Measurements from ENCODE around the gene RNF183.

RNF183 gene
- long read RNA-seq: 0 reads

GRCh38 chr9:113302792-113303418 is at the start of gene RNF183:
Gene RNF183 (minus strand): TSS chr9:113303376. CDS start chr9:113298184, 5,192 bp downstream.
- no peak for DNase-seq (ENCODE audit: low read depth in 1 of 2, low spot score in 1 of 2)
- Histone ChIP-seq H3K4me3 (replicated peaks; ENCODE audit: insufficient read depth, low read length) (no peak within 1 kb of the TSS), H3K27me3 (ENCODE audit: insufficient read depth, poor library complexity, severe bottlenecking) (no peaks in the 10 kb centered on the region), H3K27ac (replicated peaks) (no peak within 1 kb of the TSS)
- TF ChIP-seq SPI1 (IDR thresholded peaks at IDR 0.05; ENCODE audit: borderline replicate concordance, low read depth) (no peak), GABPA (IDR thresholded peaks at IDR 0.05; ENCODE audit: low read depth) (no peak), CTCF (IDR thresholded peaks at IDR 0.05; ENCODE audit: insufficient read depth, low read length) (no peak), POLR2AphosphoS5 (IDR thresholded peaks at IDR 0.05; ENCODE audit: low read depth) (no peak), REST (IDR thresholded peaks at IDR 0.05; ENCODE audit: insufficient replicate concordance, low read depth) (no peak)

GRCh38 chr9:113352411-113352810 is 49.2 kb upstream of the RNF183 start:
- H3K27ac ChIP-seq (replicated peaks): no peak overlapping the region
- TF ChIP-seq REST (IDR thresholded peaks at IDR 0.05; ENCODE audit: insufficient replicate concordance, low read depth): no peak
- no peak overlapping the region for H3K4me3 ChIP-seq (replicated peaks; ENCODE audit: insufficient read depth, low read length)
- no peak for DNase-seq (ENCODE audit: low read depth in 1 of 2, low spot score in 1 of 2)
- no peaks in the 10 kb centered on the region for H3K27me3 ChIP-seq (ENCODE audit: insufficient read depth, poor library complexity, severe bottlenecking)

- H3K27me3 ChIP-seq (ENCODE audit: insufficient read depth, poor library complexity, severe bottlenecking): no peaks in the 10 kb centered on the region
- no peak overlapping the region; the same call in 1 of the 2 replicates for H3K27ac ChIP-seq (replicated peaks)
- no peak for DNase-seq (ENCODE audit: low read depth in 1 of 2, low spot score in 1 of 2)
- H3K4me3 ChIP-seq (replicated peaks; ENCODE audit: insufficient read depth, low read length): no peak overlapping the region
- TF ChIP-seq CTCF (IDR thresholded peaks at IDR 0.05; ENCODE audit: insufficient read depth, low read length): no peak
- TF ChIP-seq SPI1 (IDR thresholded peaks at IDR 0.05; ENCODE audit: borderline replicate concordance, low read depth): no peak
- TF ChIP-seq REST (IDR thresholded peaks at IDR 0.05; ENCODE audit: insufficient replicate concordance, low read depth): no peak
- TF ChIP-seq GABPA (IDR thresholded peaks at IDR 0.05; ENCODE audit: low read depth): no peak
- TF ChIP-seq POLR2AphosphoS5 (IDR thresholded peaks at IDR 0.05; ENCODE audit: low read depth): no peak
Observed at GRCh38 chr9:113352006-113352405, 48.8 kb upstream of the RNF183 start.

Data from HL-60 (cell line).